Stomach (tissue), 9 donors: ENCODE measurements around the gene AKIRIN2. TPM values are rescaled to one million over a fixed set of nuclear protein-coding genes. Genes with fewer than 3 reads are reported as not detected.
"Not testable (repeated sequence)": the region's sequence is repeated elsewhere in the genome, so short reads cannot be mapped to it uniquely, and the experiment has no call there.

Experiments
- DNase-seq, 2 donors: peaks; one replicate each; pipeline versions ENCODE4 v3.0.0 to v3.0.0-alpha.2; 2013 to 2019
- H3K27ac ChIP-seq, 5 donors: fragments of 200-600 bp in 4 of 5; sonication (generic) in 4 of 5; one replicate each; pipeline ENCODE4 v1.5.1; 2013 to 2019; ENCODE audit warnings: mild to moderate bottlenecking in 1 of 5, moderate library complexity in 1 of 5
- H3K27me3 ChIP-seq, 3 donors: fragments of 200-600 bp; sonication (generic); one replicate each; pipeline ENCODE4 v1.5.1; 2017 to 2019; ENCODE audit warnings: mixed run types in 1 of 3
- H3K36me3 ChIP-seq, 4 donors: fragments of 200-600 bp; sonication (generic); 1 replicate in 3 of 4; 2 replicates in 1 of 4; pipeline ENCODE4 v1.5.1; 2016 to 2019
- H3K4me1 ChIP-seq, 4 donors: fragments of 200-600 bp; sonication (generic); one replicate each; pipeline ENCODE4 v1.5.1; 2016 to 2019
- H3K4me3 ChIP-seq, 4 donors: fragments of 200-600 bp; sonication (generic) in 3 of 4; one replicate each; pipeline ENCODE4 v1.5.1; 2016 to 2019; ENCODE audit warnings: mild to moderate bottlenecking in 1 of 4
- H3K9me3 ChIP-seq, 4 donors: fragments of 200-600 bp; sonication (generic); one replicate each; pipeline ENCODE4 v1.5.1; 2016 to 2019
- EP300 ChIP-seq: sonication (generic); formaldehyde crosslinking; IDR thresholded peaks from one replicate; pipeline ENCODE4 v1.6.1; 2017; ENCODE audit warnings: antibody characterized with exemption
- POLR2A ChIP-seq, 4 donors: fragments of 450-650 bp; IDR thresholded peaks; one replicate each; pipeline ENCODE4 v1.6.1; 2016; ENCODE audit warnings: antibody characterized with exemption in 4 of 4, control low read depth in 2 of 4, mild to moderate bottlenecking in 1 of 4, moderate library complexity in 1 of 4
- POLR2AphosphoS5 ChIP-seq, 3 donors: sonication (generic); formaldehyde crosslinking; IDR thresholded peaks; one replicate each; pipeline ENCODE4 v1.6.1; 2016; ENCODE audit warnings: antibody characterized with exemption in 3 of 3
- WGBS, 5 donors: extraction: QIAGEN DNeasy Blood & Tissue Kit in 3 of 5; methylation state at CpG; one replicate each; pipeline versions ENCODE4 v1.1.5 to v1.1.7; 2013 to 2018; 5-methylcytosine and 5-hydroxymethylcytosine counted together
- intact Hi-C: fragments of 100-400 bp; cut with DNase I; formaldehyde crosslinking; loops from one replicate; pipeline ENCODE4 v1.15.1; 2023; ENCODE audit warnings: low total_unique reads
- polyA plus RNA-seq, 3 donors: library from polyadenylated mRNA; stranded (reverse); fragments of 200-250 nt; gene quantifications; one replicate each; pipeline ENCODE4 v1.2.3, GENCODE V29; 2013
- total RNA-seq, 5 donors: library from RNA; depleted of rRNA; stranded (reverse); fragments of >200 nt; gene quantifications; one replicate each; pipeline versions ENCODE4 v1.1.0 to v1.2.3, GENCODE V29; 2014 to 2016
- TF ChIP-seq, protein P1 (sequence below), 7 experiments: fragments of 450-650 bp in 4 of 7; fragments of 200-600 bp in 3 of 7; sonication (generic) in 3 of 7; IDR thresholded peaks; one replicate each; pipeline ENCODE4 v1.5.1; 2016 to 2019; ENCODE audit warnings: antibody characterized with exemption in 7 of 7, control low read depth in 2 of 7, mild to moderate bottlenecking in 1 of 7
- donor health status: healthy with polysubstance abuse.
- donor health status: Bipolar disorder and iron deficiency.
- donor health status: healthy.

Gene AKIRIN2
- total and polyA plus RNA-seq, 8 donors = 0.58 to 49.0 (median 12.7) TPM

DNA sequence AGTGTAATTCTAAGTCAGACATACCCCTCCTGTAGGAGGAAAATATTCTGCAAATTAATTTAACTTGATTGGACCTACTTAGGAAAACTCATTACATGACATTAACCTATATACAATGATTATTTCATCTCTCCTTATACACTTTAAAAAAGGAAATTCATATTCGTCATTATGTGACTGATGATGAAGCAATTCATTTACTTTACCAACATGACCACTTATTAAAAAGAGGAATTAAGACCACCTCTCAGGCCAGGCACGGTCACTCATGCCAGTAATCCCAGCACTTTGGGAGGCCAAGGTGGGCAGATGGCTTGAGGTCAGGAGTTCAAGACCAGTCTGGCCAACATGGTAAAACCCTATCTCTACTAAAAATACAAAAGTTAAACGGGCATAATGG is 11.6 kb downstream of the AKIRIN2 start:
- Histone ChIP-seq H3K9me3 (no peaks in the 10 kb centered on the region), H3K27ac (no peak overlapping the region), H3K36me3 (peaks cover 0 to 5% (median 0%) of the 10 kb centered on the region in 4 donors), H3K4me3 (no peak overlapping the region), H3K4me1 (peaks cover 15 to 100% (median 54%) of the 10 kb centered on the region in 4 donors), H3K27me3 (no peaks in the 10 kb centered on the region)
- DNase-seq = no peak
- WGBS, 5 donors = 83 to 92% (median 85%) methylated on average over 3 of the region's 3 CpGs
- intact Hi-C loops = no loop called here
- TF ChIP-seq POLR2AphosphoS5 (IDR thresholded peaks at IDR 0.05) = no peak
- no peak for TF ChIP-seq POLR2A (IDR thresholded peaks at IDR 0.05)
- no peak for TF ChIP-seq EP300
- TF ChIP-seq, protein P1, sequence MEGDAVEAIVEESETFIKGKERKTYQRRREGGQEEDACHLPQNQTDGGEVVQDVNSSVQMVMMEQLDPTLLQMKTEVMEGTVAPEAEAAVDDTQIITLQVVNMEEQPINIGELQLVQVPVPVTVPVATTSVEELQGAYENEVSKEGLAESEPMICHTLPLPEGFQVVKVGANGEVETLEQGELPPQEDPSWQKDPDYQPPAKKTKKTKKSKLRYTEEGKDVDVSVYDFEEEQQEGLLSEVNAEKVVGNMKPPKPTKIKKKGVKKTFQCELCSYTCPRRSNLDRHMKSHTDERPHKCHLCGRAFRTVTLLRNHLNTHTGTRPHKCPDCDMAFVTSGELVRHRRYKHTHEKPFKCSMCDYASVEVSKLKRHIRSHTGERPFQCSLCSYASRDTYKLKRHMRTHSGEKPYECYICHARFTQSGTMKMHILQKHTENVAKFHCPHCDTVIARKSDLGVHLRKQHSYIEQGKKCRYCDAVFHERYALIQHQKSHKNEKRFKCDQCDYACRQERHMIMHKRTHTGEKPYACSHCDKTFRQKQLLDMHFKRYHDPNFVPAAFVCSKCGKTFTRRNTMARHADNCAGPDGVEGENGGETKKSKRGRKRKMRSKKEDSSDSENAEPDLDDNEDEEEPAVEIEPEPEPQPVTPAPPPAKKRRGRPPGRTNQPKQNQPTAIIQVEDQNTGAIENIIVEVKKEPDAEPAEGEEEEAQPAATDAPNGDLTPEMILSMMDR (IDR thresholded peaks at IDR 0.05) = no peak

DNA sequence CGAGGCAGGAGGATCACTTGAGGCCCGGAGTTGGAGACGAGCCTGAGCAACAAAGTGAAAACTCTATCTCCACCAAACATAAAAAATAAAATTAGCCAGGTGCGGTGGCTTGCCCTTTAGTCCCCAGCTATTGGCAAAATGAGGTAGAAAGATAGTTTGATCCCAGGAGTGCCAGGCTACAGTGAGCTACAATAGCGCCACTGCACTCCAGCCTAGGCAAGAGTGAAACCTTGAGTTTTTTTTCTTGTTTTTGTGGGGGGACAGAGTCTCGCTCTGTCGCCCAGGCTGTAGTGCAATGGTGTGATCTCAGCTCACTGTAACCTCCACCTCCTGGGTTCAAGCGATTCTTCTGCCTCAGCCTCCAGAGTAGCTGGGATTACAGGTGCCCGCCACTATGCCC is 14.1 kb downstream of the AKIRIN2 start:
- WGBS, 5 donors = 87 to 94% (median 90%) methylated on average over 9 of the region's 9 CpGs
- H3K4me3 ChIP-seq, DNase-seq, H3K36me3 ChIP-seq, H3K27ac ChIP-seq, intact Hi-C loops, H3K9me3 ChIP-seq, H3K27me3 ChIP-seq: not testable (repeated sequence)
- peaks cover 15 to 100% (median 53%) of the 10 kb centered on the region in 4 donors for H3K4me1 ChIP-seq

DNA sequence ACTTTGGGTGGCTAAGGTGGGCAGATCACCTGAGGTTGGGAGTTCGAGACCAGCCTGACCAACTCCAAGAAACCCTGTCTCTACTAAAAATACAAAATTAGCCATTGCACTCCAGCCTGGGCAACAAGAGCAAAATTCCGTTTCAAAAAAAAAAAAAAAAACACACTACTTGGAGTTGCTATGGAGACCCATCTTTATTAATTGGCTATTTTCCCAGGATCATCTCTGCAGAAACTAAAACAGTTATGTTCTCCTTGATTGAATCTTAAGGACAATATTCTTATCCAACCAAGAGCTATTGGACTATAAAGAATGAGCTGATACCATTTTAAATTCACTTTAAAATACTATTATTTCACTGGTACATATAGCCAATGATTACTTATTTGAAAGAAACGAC is 14.7 kb downstream of the AKIRIN2 start:
- Histone ChIP-seq H3K4me1 (peaks cover 15 to 100% (median 50%) of the 10 kb centered on the region in 4 donors), H3K9me3 (no peaks in the 10 kb centered on the region), H3K27ac (no peak overlapping the region), H3K36me3 (peaks cover 0 to 5% (median 0%) of the 10 kb centered on the region in 4 donors), H3K4me3 (no peak overlapping the region), H3K27me3 (no peaks in the 10 kb centered on the region)
- WGBS, 5 donors = 78 to 91% (median 80%) methylated on average over 3 of the region's 3 CpGs
- no peak for TF ChIP-seq POLR2A (IDR thresholded peaks at IDR 0.05)
- TF ChIP-seq EP300 = no peak
- TF ChIP-seq, protein P1 (IDR thresholded peaks at IDR 0.05) = no peak
- no peak for TF ChIP-seq POLR2AphosphoS5 (IDR thresholded peaks at IDR 0.05)
- no peak for DNase-seq
- intact Hi-C loops = no loop called here

DNA sequence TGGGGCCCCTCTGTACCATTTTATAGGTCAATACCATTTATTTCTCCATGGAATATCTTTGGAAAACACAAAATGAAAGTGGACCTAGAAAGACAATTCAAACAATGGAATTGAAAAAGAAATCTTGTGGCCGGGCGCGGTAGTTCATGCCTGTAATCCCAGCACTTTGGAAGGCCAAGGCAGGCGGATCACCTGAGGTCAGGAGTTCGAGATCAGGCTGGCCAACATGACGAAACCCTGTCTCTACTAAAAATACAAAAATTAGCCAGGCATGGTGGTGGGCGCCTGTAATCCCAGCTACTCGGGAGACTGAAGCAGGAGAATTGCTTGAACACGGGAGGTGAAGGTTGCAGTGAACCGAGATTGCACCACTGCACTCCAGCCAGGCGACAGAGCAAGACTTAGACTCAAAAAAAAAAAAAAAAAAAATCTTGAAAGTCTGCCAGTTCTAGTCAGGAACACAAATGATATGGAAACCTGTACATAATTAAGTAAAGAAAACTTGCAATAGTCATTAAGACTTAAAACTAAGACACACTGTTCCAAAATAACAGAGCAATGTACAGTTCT is 15.3 kb downstream of the AKIRIN2 start:
- H3K4me1 ChIP-seq = peaks cover 15 to 100% (median 48%) of the 10 kb centered on the region in 4 donors
- not testable (repeated sequence) for H3K4me3 ChIP-seq
- WGBS, 5 donors = 74 to 87% (median 76%) methylated on average over 11 of the region's 11 CpGs

DNA sequence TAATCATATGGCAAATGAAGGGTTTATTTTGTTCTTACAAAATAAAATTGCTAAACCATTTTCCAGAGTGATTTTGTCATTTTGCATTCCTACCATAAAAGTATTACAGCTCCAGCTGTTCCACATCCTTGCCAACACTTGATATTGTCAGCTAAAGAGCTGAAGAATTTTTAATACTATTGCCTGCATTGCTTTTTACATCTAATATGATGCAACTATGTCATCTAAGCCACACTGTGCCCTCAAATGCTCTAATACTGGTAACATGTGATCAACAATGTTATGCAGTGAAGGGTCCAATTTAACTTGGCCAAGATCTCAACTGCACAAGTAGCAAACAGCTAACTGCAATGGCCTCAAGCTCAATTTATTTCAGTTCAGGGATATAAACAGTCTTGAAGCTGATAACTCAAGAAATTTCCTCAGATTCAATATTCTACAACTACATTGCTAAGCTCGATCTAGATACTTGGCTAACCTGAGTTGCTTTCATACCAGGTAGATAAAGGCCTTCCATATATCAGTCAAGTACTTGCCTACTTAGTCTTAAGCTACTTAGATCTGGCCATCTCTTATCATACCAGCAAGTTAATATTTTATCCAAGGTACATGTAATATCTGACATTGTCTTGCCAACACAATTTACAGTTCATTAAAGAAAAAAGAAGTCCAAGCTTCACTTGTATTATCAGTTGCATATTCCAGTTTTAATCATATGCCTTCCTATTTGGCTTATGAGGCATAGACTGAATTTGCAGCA is 17.0 kb downstream of the AKIRIN2 start:
- H3K9me3 ChIP-seq = no peaks in the 10 kb centered on the region
- H3K36me3 ChIP-seq = peaks cover 6 to 16% (median 10%) of the 10 kb centered on the region in 4 donors
- H3K27me3 ChIP-seq = no peaks in the 10 kb centered on the region
- no peak overlapping the region for H3K4me3 ChIP-seq
- intact Hi-C loops = no loop called here
- no peak for DNase-seq
- no peak overlapping the region for H3K27ac ChIP-seq
- TF ChIP-seq POLR2AphosphoS5 (IDR thresholded peaks at IDR 0.05) (no peak), POLR2A (IDR thresholded peaks at IDR 0.05) (no peak), EP300 (no peak)
- TF ChIP-seq, protein P1 (IDR thresholded peaks at IDR 0.05) = no peak
- peaks cover 11 to 96% (median 48%) of the 10 kb centered on the region in 4 donors for H3K4me1 ChIP-seq
- 29 to 74% (median 54%) methylated on average over 1 of the region's 1 CpG for WGBS, 5 donors

More for the DNA sequence above, 15.3 kb downstream of the AKIRIN2 start:
- intact Hi-C loops, H3K27ac ChIP-seq, H3K27me3 ChIP-seq, H3K36me3 ChIP-seq, DNase-seq, H3K9me3 ChIP-seq: not testable (repeated sequence)
